Measurements from ENCODE around the gene FBXL7.

DNA sequence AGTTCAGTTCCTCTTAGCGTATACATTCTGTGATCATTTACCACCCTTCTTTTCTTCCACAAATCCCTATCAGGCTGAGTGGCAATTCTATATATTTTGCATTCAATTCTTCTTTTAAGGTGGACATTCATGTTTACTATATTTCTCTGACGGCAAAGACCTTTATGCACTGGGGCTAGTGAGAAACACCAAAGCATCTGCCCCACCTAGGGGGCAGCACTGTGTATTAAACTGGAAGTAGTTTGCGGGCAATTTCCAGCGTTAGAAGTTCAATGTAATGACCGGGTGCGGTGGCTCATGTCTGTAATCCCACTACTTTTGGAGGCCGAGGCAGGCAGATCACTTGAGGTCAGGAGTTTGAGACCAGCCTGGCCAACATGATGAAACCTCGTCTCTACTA, 27.9 kb upstream of the FBXL7 start:
- TF ChIP-seq, protein P1, sequence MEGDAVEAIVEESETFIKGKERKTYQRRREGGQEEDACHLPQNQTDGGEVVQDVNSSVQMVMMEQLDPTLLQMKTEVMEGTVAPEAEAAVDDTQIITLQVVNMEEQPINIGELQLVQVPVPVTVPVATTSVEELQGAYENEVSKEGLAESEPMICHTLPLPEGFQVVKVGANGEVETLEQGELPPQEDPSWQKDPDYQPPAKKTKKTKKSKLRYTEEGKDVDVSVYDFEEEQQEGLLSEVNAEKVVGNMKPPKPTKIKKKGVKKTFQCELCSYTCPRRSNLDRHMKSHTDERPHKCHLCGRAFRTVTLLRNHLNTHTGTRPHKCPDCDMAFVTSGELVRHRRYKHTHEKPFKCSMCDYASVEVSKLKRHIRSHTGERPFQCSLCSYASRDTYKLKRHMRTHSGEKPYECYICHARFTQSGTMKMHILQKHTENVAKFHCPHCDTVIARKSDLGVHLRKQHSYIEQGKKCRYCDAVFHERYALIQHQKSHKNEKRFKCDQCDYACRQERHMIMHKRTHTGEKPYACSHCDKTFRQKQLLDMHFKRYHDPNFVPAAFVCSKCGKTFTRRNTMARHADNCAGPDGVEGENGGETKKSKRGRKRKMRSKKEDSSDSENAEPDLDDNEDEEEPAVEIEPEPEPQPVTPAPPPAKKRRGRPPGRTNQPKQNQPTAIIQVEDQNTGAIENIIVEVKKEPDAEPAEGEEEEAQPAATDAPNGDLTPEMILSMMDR (conservative IDR thresholded peaks at IDR 0.05): peak; percentile 32
- no peak for TF ChIP-seq ZFX (IDR thresholded peaks at IDR 0.05)

All from C4-2B (cell line).